DMS 273 (cell line): Measurements from ENCODE around the gene CD79A.

Experiments
- DNase-seq: peaks from one replicate; lab custom pipeline; 2025; ENCODE audit not compliant: unreplicated experiment; lab: John Stamatoyannopoulos, UW

Gene CD79A

GRCh38 chr19:41876847-41877832, at the start of gene CD79A:
Gene CD79A (plus strand): TSS chr19:41877279. CDS start chr19:41877305, 26 bp downstream.
- no peak for DNase-seq

DNA sequence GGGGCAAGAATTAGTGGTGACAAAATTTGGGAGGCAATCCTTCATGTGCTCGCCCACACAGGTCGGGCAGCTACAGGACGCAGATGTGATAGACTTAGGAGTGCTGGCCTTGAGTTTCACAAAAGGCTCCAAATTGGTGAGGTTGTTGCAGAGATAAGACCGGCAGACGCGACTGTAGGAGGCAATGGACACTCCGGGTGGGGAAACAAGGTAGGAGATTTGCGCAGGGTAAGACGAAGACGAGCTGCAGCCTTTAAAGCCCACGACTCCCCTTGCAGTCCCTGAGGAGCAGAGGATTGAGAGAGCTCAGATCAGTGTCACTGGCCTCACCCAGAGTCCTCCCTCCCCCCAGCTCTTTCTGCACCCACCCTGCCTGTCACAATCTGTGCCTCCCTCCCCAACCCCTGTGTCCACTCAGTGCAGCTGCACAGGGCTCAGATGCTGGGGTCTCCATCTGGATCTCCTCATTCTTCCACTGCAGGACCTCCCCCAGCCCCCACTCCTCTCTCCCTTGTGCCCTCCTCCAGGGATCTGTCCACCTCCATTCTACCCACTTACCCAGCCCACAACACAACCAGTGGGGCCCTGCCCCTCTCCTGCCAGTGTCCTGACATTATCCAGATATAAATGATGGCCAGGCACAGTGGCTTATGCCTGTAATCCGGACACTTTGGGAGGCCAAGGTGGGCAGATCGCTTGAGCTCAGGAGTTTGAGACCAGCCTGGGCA, 38.9 kb upstream of the CD79A start:
- no peak for DNase-seq

- no peak for DNase-seq
Observed at GRCh38 chr19:41839211-41839610, 37.9 kb upstream of the CD79A start.

DNA sequence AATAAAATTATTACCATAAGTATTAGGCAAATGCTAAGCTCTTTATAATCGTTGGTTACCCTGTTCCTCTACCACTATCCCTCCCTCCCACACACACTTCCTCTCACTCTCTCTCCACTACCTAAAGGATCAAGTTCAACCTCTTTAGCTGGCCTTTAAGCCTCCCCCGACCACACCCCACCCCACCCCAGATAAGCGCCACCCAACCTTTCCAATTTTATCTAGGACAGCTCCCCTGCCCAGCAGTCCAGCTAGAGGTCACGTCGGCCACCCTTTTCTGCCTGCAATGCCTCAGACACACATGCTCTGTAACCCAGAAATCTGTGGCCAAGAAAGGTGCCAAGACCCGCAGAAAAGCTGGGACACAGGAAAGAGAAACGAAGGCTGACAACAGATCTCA, 33.7 kb upstream of the CD79A start:
- DNase-seq: no peak

DNA sequence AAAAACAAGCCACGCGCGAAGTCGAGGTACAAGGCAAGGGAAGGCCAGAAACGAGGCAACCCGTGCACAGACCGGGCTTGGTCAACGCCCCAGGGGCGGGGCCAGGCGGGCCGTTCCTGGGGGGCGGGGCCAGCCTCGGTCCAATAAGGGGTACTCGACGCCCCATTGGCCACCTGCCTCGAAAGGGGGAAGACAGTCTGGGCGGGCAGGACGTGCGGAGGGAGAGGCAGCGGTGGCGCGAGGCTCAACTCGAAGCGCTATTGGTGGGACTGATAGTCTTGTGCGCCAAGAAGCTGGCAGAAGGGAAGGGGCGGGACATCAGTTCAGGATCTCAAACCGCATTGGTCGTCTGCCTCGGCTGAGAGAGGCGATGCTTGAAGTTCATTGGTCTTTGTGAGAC, 32.5 kb upstream of the CD79A start, which contains the start of gene LYPD4:
TSS of gene LYPD4 (minus strand) at position 83 of the 400 bp plus-strand sequence. CDS start 5,398 bp downstream, outside the sequence.
- peak; percentile 41 for DNase-seq

DNA sequence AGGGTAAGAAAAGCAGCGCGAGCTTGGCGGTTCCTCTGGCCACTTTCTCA, 32.3 kb upstream of the CD79A start, which contains the start of gene DMRTC2:
TSS of gene DMRTC2 (plus strand) at position 42 of the 50 bp plus-strand sequence. CDS start 2,387 bp downstream, outside the sequence.
- no peak for DNase-seq

GRCh38 chr19:41845051-41845590, 32.0 kb upstream of the CD79A start:
- no peak for DNase-seq

GRCh38 chr19:41847351-41848105, 29.6 kb upstream of the CD79A start:
- no peak for DNase-seq

- DNase-seq: no peak
Observed at GRCh38 chr19:41848666-41849065, 28.4 kb upstream of the CD79A start.

- DNase-seq: no peak
Observed at GRCh38 chr19:41849067-41849466, 28.0 kb upstream of the CD79A start.

- DNase-seq: peak; percentile 23
Observed at GRCh38 chr19:41850381-41850780, 26.7 kb upstream of the CD79A start.

DNA sequence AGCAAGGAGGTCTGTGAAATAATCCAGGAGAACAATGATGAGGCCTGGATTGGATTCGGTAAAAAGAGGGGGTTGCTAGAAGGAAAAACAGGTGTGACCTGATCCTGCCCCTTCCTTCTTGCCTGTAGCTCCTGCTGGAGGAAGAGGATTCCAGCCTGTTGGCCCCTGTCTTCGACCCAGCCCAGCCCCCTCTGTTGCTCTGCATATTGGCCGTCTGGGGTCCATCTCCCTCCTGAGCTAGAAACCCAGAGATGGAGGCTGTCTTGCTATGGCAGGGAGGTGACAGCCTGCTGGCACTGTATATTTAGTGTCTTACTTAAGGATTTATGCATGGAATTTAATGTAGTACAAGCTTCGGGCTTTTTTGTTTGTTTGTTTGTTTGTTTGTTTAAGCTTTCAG, 25.6 kb upstream of the CD79A start:
- DNase-seq: no peak

- DNase-seq: no peak
Observed at GRCh38 chr19:41853344-41853743, 23.7 kb upstream of the CD79A start.

GRCh38 chr19:41853768-41854167, 23.3 kb upstream of the CD79A start:
- no peak for DNase-seq

DNA sequence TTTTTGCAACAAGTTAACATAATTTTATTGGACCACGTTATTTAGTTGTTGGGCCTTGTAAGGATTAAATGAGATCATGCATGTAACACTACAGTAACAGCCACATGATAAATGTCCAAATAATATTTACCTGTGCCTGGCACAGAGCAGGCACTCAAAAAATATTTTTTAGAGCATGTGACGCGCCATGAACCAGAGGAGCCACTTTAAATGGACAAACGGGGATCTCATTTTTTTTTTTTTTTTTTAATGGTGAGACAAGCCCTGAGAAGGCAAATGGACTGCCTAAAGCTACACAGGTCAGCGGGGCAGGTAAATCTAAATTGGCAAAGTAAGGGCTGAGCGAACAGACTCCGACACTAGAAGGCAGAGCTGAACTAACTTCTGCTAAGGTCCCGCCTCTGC, 17.9 kb upstream of the CD79A start:
- no peak for DNase-seq

GRCh38 chr19:41859618-41860418, 17.3 kb upstream of the CD79A start, which contains the start of gene RPS19:
Gene RPS19 (plus strand): TSS chr19:41860255. CDS start chr19:41860775, 520 bp downstream.
- peak; percentile 99 for DNase-seq

DNA sequence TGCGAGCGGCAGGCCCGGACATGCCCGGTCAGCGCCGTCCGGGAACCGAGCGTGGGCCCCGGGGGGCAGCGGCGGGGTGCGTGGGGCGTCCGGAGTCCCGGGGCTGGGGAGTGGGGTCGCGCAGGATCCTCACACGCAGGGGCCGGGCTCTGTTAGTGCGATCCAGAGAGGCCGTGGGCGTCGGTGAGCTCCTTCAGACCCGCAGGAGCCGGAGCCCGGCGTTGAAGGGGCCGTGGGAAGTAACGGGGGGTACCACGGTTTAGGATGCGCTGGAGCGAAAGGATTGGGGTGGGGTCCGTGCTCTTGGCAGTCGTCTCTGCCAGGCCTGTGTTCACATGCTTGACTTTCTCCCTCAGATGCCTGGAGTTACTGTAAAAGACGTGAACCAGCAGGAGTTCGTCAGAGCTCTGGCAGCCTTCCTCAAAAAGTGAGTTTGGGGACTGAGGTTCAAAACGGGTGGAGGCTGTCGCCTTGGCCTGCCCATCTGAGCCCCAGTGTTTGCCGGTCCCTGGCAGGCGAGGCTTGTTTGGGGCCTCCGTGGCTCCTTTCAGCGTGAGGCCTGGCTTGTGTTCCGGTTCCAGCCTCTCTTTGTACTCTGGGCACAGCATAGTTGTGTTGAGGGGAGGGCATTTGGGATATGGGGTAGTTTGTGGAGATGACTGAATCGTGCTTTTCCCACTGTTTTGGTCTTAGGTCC, 16.5 kb upstream of the CD79A start:
- no peak for DNase-seq

DNA sequence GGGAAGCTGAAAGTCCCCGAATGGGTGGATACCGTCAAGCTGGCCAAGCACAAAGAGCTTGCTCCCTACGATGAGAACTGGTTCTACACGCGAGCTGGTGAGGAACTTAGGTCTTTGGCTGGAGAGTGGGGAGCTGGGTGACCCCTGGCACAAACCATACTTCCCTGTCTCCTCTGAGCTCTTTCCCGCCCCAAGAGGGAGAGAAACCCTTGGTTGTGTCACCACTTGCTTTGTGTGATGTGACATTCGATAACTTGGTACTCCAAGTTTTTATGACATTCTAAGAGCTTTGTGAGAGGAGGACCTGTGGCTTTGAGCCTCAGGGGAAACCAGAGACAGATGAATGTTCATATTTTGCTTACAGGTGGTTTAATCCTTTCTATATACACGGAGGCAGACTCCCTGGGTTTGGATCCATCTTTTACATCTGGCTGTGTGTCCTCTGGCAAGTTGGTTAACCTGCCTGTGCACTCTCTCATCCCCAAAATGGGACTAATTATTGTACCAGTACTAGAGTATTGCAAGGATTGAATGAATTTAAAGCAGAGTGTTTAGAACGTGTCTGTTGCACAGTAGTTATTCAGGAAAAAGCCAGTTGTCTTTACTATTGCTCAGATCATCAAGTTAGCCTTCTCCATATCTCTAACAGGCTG, 15.8 kb upstream of the CD79A start:
- DNase-seq: no peak

GRCh38 chr19:41861846-41862245, 15.2 kb upstream of the CD79A start:
- DNase-seq: no peak
